ENCODE data around the gene CTXN2.
A peak's percentile ranks its signal among the peaks of the same experiment; 100 is the strongest.

CTXN2 gene

DNA sequence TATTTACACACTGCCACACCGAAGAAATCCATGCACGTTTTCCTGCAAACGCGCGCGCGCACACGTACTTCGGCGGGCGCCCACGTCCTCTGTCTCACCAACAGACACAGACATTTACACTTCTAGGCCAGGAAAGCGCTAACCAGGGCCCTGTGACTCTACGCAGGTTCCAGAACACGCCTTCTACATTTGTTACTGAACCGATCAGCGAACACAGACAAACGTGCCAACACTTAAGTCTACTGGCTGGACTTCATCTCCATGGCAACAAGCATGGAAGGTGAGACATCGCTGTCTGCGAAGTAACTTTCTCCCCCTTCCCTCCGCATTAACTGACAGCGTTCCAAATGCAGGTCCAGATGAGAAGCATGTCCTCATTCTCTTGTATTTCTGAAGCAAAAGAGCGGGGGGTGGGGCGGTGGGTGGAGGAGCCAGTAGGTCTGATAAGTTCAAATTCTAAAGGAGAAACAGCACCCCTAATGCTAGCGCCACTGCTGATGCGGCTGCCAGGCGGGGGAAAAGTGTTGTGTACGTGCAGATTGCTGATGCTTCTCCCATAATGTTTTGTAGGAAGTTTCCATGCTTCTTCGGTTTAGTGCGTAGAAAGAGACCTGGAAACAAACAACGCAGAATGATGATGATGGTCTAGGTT, at the start of gene CTXN2:
Gene CTXN2 (plus strand): TSS at position 92 of the 652 bp plus-strand sequence. CDS start 9,636 bp downstream, outside the sequence.
- peak in 9 of 10 donors; percentile 10 to 90 (median 46) for DNase-seq
- intact Hi-C loops (cut with DNase I): no loop called here

DNA sequence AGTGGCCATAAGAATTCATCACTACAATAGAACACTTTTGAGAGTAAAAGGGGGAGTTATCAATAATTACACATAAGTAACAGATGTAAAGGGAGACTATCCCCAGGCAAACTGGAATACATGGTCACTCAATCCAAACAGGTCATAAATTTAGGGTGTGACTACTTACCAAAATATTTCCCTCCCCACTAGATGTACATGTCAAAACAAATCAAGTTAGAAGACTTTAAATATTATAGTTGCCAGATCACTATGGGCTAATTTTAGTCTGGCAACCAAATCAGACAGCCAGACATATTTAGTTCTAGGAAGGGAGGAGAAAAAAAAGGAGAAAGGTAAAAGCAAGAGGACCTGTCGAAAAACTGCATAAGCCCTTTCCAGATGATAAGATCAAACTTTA, 47.6 kb upstream of the CTXN2 start:
- intact Hi-C loops (cut with DNase I): no loop called here
- no peak for DNase-seq

- DNase-seq: no peak
- intact Hi-C loops (cut with DNase I): no loop called here
These were observed 46.6 kb upstream of the CTXN2 start for GRCh38 chr15:48144889-48145288.

- intact Hi-C loops (cut with DNase I): no loop called here
These were observed 45.5 kb upstream of the CTXN2 start for GRCh38 chr15:48145923-48146322.

DNA sequence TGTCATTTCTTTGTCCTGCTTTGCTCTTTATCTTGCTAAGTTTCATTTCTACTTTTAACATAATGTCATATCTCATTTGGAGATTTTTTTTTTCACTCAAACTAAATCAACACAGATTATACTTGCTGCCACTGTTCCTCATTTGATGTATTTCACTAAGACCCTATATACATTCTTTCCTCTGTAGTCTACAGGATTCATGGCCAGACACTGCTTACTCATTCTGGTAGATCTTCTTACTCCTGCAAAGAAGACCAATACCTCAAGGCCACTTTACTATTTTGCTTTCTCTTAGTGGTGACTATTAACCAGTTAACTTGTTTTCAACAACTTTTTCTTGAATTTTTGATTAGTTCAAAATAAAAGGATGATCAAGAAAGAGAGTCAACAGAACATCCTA, 44.1 kb upstream of the CTXN2 start:
- intact Hi-C loops (cut with DNase I): no loop called here
- DNase-seq: no peak

More at GRCh38 chr15:48145923-48146322, 45.5 kb upstream of the CTXN2 start:
- no peak for DNase-seq

- intact Hi-C loops (cut with DNase I): no loop called here
These were observed 41.6 kb upstream of the CTXN2 start for GRCh38 chr15:48149858-48150257.

DNA sequence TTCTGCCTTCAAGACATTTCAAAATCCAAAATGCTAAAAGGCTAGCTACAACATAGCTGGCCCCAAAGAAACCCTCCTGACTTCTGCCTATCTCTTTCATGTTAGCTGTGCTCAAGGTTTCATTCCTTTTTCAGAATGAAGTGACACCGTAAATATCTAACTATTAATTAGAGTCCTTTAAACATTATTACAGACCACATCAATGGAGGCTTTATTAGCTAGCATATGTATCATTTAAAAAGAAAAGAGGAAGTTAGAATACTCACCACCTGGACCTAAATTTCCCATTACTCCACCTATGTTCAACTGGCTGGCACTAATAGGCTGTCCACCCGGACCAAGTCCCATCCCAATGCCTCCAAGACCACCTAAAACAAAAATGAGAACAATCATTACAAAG, 37.9 kb upstream of the CTXN2 start:
- intact Hi-C loops (cut with DNase I): no loop called here
- DNase-seq: no peak

More at GRCh38 chr15:48149858-48150257, 41.6 kb upstream of the CTXN2 start:
- DNase-seq: no peak

GRCh38 chr15:48168616-48169015, 22.8 kb upstream of the CTXN2 start:
- no peak for DNase-seq
- intact Hi-C loops (cut with DNase I): no loop called here

DNA sequence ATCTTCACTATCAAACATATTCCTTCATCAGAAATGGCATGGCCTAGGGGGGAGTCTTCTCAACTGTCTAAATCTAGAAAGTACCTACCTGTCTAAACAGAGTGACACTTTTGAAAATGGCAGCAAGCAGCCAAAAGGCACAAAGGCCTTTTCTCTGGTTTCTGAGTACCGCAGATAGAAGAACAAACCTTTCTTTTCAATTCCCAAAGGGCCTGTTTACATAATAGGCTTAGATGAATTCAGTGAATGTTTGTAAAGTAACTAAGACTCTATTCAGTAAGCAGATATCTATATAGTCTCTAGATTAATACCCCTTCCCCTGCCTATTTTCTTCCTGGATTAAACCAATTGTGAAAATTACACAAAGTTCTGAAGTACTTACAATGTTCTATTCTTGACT, 20.5 kb upstream of the CTXN2 start:
- DNase-seq: no peak
- intact Hi-C loops (cut with DNase I): no loop called here

GRCh38 chr15:48175126-48175525, 16.3 kb upstream of the CTXN2 start:
- DNase-seq: no peak
- intact Hi-C loops (cut with DNase I): no loop called here

- DNase-seq: no peak
- intact Hi-C loops (cut with DNase I): no loop called here
These were observed 15.4 kb upstream of the CTXN2 start for GRCh38 chr15:48176112-48176511.

- DNase-seq: no peak
- intact Hi-C loops (cut with DNase I): no loop called here
These were observed 14.5 kb upstream of the CTXN2 start for GRCh38 chr15:48176957-48177356.

DNA sequence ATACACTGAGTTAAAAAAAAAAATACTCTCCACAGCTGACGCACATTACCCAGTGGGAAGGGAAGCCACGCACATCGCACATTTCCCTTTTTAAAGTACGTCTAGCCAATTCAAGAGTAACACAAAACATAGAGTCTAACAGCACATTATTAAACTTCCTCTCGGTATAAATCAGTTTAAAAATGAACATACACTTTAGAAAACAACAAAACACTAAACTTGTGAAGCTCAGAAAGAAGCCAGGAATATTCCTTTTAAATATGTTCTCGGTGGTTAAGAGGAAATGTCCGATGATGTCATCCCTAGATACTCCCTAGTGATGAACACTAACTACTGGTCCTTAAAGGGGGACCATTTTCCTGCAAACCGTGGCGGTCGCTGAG, 14.1 kb upstream of the CTXN2 start:
- intact Hi-C loops (cut with DNase I): no loop called here
- DNase-seq: peak in 1 of 10 donors; percentile 33

GRCh38 chr15:48177766-48178647, 13.5 kb upstream of the CTXN2 start, which contains the start of gene MYEF2:
MYEF2 (minus strand) TSS chr15:48178295; CDS start chr15:48178237, 58 bp downstream.
- peak; percentile 56 to 96 (median 81) for DNase-seq
- intact Hi-C loops (cut with DNase I): no loop called here

GRCh38 chr15:48178648-48178931, 12.9 kb upstream of the CTXN2 start:
- no peak for DNase-seq
- intact Hi-C loops (cut with DNase I): no loop called here

DNA sequence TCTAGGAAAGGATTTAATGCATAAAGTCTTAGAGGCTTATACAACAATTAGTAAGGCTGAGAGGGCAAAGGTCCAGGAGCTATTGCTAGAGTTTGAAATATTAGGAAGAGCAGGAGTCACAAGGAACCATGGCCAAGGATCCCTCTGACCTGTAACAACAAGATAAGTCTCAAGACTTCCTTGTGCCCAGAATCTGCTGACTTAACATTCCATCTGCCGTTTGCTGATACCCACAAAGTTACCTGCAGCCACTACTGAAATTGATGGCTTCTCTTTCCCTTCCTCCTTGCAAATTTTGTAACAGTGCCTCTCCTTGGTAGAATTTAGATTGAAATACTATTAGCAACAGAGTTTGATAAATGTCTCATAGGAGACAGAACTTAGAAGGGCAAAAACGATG, 8.7 kb upstream of the CTXN2 start:
- intact Hi-C loops (cut with DNase I): no loop called here
- DNase-seq: no peak

DNA sequence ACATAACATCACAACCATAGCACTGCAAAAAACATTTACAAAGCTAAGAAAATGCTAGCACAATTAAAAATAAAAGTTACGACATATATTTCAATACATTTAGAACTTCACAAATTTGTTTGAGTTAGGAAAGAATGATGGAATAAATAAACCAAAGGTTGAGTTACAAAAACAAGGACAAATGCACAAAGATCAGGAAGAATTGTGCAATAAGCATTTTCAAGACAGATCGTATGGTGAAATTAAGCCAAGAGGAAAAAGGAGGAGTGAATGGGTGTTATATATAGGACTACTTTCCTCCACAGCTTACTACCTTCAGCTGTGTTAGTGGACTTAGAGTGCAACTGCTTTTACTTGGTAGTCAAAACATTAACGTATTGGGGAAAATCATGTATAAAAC, 5.9 kb upstream of the CTXN2 start:
- intact Hi-C loops (cut with DNase I): no loop called here
- DNase-seq: no peak

- no peak for DNase-seq
- intact Hi-C loops (cut with DNase I): no loop called here
These were observed 5.2 kb upstream of the CTXN2 start for GRCh38 chr15:48186271-48186670.

DNA sequence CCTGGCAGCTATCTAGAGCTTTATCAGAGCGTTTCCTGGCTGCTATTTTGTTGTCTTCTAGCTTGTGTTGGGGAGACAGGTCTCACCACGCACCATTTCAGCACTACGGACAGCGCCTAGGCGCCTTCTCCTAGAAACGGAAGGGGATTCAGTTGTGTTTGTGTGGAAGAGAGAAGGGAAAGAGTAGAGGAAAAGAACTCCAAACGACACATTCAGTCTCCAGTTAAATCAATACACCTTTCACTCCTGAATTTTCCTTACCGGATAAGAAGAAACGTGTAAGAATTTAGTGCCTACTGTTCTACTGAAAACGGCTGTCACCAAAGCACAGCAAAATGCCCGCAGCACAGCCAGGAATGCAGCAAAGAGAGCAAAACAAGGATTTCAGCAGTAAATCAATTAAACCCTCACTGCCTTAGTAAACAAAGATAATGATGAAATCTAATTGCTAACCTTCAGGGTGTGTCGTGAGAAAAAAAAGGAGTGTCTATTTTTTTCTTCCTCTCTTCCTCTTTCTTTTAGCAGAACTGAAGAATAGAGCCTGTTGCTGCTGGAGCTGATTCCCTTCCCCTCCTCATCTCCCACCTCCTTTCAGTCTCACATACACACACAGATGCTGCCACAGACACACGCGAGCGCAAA, 412 bp upstream of the CTXN2 start:
- intact Hi-C loops (cut with DNase I): no loop called here
- DNase-seq: peak in 9 of 10 donors; percentile 22 to 93 (median 56)

DNA sequence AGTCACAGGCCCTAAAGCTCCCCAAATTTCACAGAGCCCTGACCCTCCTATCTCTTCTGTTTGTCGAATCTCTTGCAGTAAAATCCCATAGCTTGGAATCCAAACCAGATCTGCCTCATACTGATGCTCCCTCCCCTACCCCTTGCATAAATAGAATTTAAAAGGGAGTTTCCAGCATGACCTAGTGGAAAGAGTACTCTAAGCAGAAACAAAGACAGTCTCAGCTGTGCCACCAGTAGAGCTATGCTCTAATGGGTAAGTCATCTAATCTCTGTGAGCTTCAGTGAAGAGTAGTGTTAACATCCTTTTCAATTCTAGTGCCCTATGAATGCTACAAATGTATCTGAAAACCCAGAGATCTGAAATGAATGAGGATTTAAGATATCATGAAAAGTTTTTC, 10.6 kb downstream of the CTXN2 start:
- DNase-seq: no peak
- intact Hi-C loops (cut with DNase I): no loop called here

DNA sequence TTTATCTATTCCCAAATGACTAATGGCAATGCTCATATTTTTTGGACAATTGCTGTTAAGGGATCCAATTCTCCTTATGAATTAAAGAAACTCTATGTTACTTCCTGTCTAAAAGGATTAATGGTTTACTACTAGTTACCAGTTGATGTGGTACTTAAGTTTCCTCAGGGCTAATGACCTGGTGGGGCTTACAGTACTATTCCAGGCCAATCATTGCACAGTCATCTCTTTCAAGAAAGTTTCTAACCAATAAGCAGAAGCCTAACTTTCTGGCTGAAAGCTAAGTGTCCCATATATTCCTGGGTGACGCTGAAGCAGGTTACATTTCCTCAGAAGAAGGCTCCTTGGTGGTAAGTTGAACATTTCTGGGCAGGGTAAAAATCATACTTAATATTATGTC, 14.5 kb downstream of the CTXN2 start, which contains the start of gene SLC12A1:
Gene SLC12A1 (plus strand): TSS at position 322 of the 400 bp plus-strand sequence. CDS start 1,418 bp downstream, outside the sequence.
- DNase-seq: no peak
- intact Hi-C loops (cut with DNase I): no loop called here
